ENCODE data around the gene DTNBP1. TPM values are rescaled to one million over a fixed set of nuclear protein-coding genes. Genes with fewer than 3 reads are reported as not detected.
A peak's percentile ranks its signal among the peaks of the same experiment; 100 is the strongest.

DTNBP1 gene
- total and polyA plus RNA-seq, 2 experiments from 2014 or later = 9.2 to 41.6 TPM

GRCh38 chr6:15510121-15510520 lies 152.7 kb downstream of the DTNBP1 start:
- Histone ChIP-seq H3K4me1 (ENCODE audit: low read depth) (no peaks in the 10 kb centered on the region), H3K27me3 (no peaks in the 10 kb centered on the region), H3K27ac (no peak overlapping the region), H3K4me3 (no peak overlapping the region), H3K36me3 (peaks cover 13% of the 10 kb centered on the region), H3K9me3 (ENCODE audit: low read depth) (no peaks in the 10 kb centered on the region)
- DNase-seq (ENCODE audit: low read depth in 1 of 2, low spot score in 1 of 2) = no peak
- TF ChIP-seq CTCF (IDR thresholded peaks at IDR 0.05; ENCODE audit: low read depth, low read length) = no peak

- peak in 1 of 2 donors; percentile 27 for DNase-seq (ENCODE audit: low read depth in 1 of 2, low spot score in 1 of 2)
- no peak overlapping the region for H3K4me3 ChIP-seq
- no peak overlapping the region for H3K27ac ChIP-seq
- no peaks in the 10 kb centered on the region for H3K27me3 ChIP-seq
- no peaks in the 10 kb centered on the region for H3K9me3 ChIP-seq (ENCODE audit: low read depth)
- peaks cover 12% of the 10 kb centered on the region for H3K36me3 ChIP-seq
- no peak for TF ChIP-seq CTCF (IDR thresholded peaks at IDR 0.05; ENCODE audit: low read depth, low read length)
- H3K4me1 ChIP-seq (ENCODE audit: low read depth) = no peaks in the 10 kb centered on the region
These were observed 153.4 kb downstream of the DTNBP1 start for GRCh38 chr6:15509335-15509933.

- no peak overlapping the region for H3K27ac ChIP-seq
- H3K4me3 ChIP-seq = no peak overlapping the region
- peaks cover 12% of the 10 kb centered on the region for H3K36me3 ChIP-seq
- TF ChIP-seq CTCF (IDR thresholded peaks at IDR 0.05; ENCODE audit: low read depth, low read length) = no peak
- H3K4me1 ChIP-seq (ENCODE audit: low read depth) = no peaks in the 10 kb centered on the region
- no peaks in the 10 kb centered on the region for H3K9me3 ChIP-seq (ENCODE audit: low read depth)
- no peaks in the 10 kb centered on the region for H3K27me3 ChIP-seq
- DNase-seq (ENCODE audit: low read depth in 1 of 2, low spot score in 1 of 2) = no peak
These were observed 153.9 kb downstream of the DTNBP1 start for GRCh38 chr6:15508931-15509330.

- H3K9me3 ChIP-seq (ENCODE audit: low read depth) = no peaks in the 10 kb centered on the region
- no peak overlapping the region for H3K4me3 ChIP-seq
- DNase-seq (ENCODE audit: low read depth in 1 of 2, low spot score in 1 of 2) = no peak
- peaks cover 12% of the 10 kb centered on the region for H3K36me3 ChIP-seq
- no peaks in the 10 kb centered on the region for H3K4me1 ChIP-seq (ENCODE audit: low read depth)
- no peaks in the 10 kb centered on the region for H3K27me3 ChIP-seq
- H3K27ac ChIP-seq = no peak overlapping the region
- no peak for TF ChIP-seq CTCF (IDR thresholded peaks at IDR 0.05; ENCODE audit: low read depth, low read length)
These were observed 154.4 kb downstream of the DTNBP1 start for GRCh38 chr6:15508441-15508871.

- H3K4me1 ChIP-seq (ENCODE audit: low read depth) = no peaks in the 10 kb centered on the region
- DNase-seq (ENCODE audit: low read depth in 1 of 2, low spot score in 1 of 2) = no peak
- H3K36me3 ChIP-seq = peaks cover 7% of the 10 kb centered on the region
- H3K9me3 ChIP-seq (ENCODE audit: low read depth) = no peaks in the 10 kb centered on the region
- H3K27ac ChIP-seq = no peak overlapping the region
- H3K4me3 ChIP-seq = no peak overlapping the region
- H3K27me3 ChIP-seq = no peaks in the 10 kb centered on the region
- no peak for TF ChIP-seq CTCF (IDR thresholded peaks at IDR 0.05; ENCODE audit: low read depth, low read length)
These were observed 155.1 kb downstream of the DTNBP1 start for GRCh38 chr6:15507746-15508145.
